ENCODE results near the gene KIF26B.

- TF ChIP-seq CTCF (conservative IDR thresholded peaks at IDR 0.05; ENCODE audit: low read length) (no peak), EZH2phosphoT487 (IDR thresholded peaks at IDR 0.05; ENCODE audit: borderline replicate concordance) (no peak)
Observed at GRCh38 chr1:245663373-245663772, 508.6 kb downstream of the KIF26B start.

All from Loucy (cell line).